Gastrocnemius medialis (tissue), 4 donors: ENCODE results near the gene SMIM33. TPM values are rescaled to one million over a fixed set of nuclear protein-coding genes. Genes with fewer than 3 reads are reported as not detected.
"Not testable (repeated sequence)": the region's sequence is repeated elsewhere in the genome, so short reads cannot be mapped to it uniquely, and the experiment has no call there.

Experiments
- ATAC-seq, 2 donors: fragments of 150-250 bp; one replicate each; pipeline ENCODE4 v1.9.1; 2016
- DNase-seq, 2 donors: peaks; one replicate each; pipeline ENCODE4 v3.0.0-alpha.2; 2019
- H3K27ac ChIP-seq, 4 donors: fragments of 200-600 bp; sonication (generic); 1 replicate in 1 of 4; 2 replicates in 3 of 4; pipeline ENCODE4 v1.5.1; 2016 to 2018; ENCODE audit warnings: mild to moderate bottlenecking in 2 of 4, moderate library complexity in 1 of 4
- H3K27me3 ChIP-seq, 3 donors: fragments of 200-600 bp; sonication (generic) in 2 of 3; 1 replicate in 1 of 3; 2 replicates in 2 of 3; pipeline versions ENCODE4 v1.5.1 to v1.6.0; 2016 to 2019; ENCODE audit warnings: mild to moderate bottlenecking in 1 of 3, moderate library complexity in 1 of 3
- H3K36me3 ChIP-seq, 2 donors: fragments of 200-600 bp; sonication (generic) in 1 of 2; one replicate each; pipeline ENCODE4 v1.5.1; 2017 to 2018
- H3K4me1 ChIP-seq, 2 donors: fragments of 200-600 bp; sonication (generic) in 1 of 2; one replicate each; pipeline ENCODE4 v1.5.1; 2016 to 2017; ENCODE audit warnings: mild to moderate bottlenecking in 2 of 2
- H3K4me3 ChIP-seq, 4 donors: fragments of 200-600 bp; sonication (generic) in 3 of 4; 1 replicate in 1 of 4; 2 replicates in 3 of 4; pipeline ENCODE4 v1.5.1; 2016 to 2019; ENCODE audit warnings: mild to moderate bottlenecking in 2 of 4
- H3K9me3 ChIP-seq, 3 donors: fragments of 200-600 bp; sonication (generic) in 2 of 3; 1 replicate in 1 of 3; 2 replicates in 2 of 3; pipeline ENCODE4 v1.5.1; 2016 to 2019
- CTCF ChIP-seq, 5 experiments: fragments of 450-650 bp in 3 of 5; fragments of 200-600 bp in 2 of 5; sonication (generic) in 2 of 5; IDR thresholded peaks in 4 of 5; conservative IDR thresholded peaks in 1 of 5; 1 replicate in 4 of 5; 2 replicates in 1 of 5; pipeline ENCODE4 v1.5.1; 2016 to 2019; ENCODE audit warnings: antibody characterized with exemption in 5 of 5, mild to moderate bottlenecking in 3 of 5, moderate library complexity in 3 of 5
- POLR2A ChIP-seq, 2 donors: fragments of 450-650 bp; IDR thresholded peaks; one replicate each; pipeline ENCODE4 v1.6.1; 2017; ENCODE audit warnings: antibody characterized with exemption in 2 of 2, mild to moderate bottlenecking in 2 of 2, moderate library complexity in 2 of 2
- in situ Hi-C, 4 donors: fragments of 200-750 bp; cut with MboI; loops; one replicate each; pipeline versions ENCODE4 v1.15.0 to v1.8.0; 2017; ENCODE audit warnings: low sequenced_read_pairs in 4 of 4
- intact Hi-C: fragments of 100-400 bp; cut with DNase I; formaldehyde crosslinking; loops from one replicate; pipeline ENCODE4 v1.15.1; 2023; ENCODE audit warnings: low total_unique reads
- total RNA-seq, 4 donors: library from RNA; depleted of rRNA; stranded (reverse); fragments of >200 nt; gene quantifications; one replicate each; pipeline versions ENCODE4 v1.1.0 to v1.2.3, GENCODE V29; 2016

SMIM33 gene
- total RNA-seq, 4 donors from 2014 or later, result not detected

GRCh38 chr5:139494256-139494655 is 23.5 kb downstream of the SMIM33 start:
- ATAC-seq, result no peak
- Histone ChIP-seq H3K36me3 (no peaks in the 10 kb centered on the region), H3K27ac (no peak overlapping the region), H3K9me3 (no peaks in the 10 kb centered on the region), H3K4me3 (no peak overlapping the region), H3K4me1 (peaks cover 0 to 7% of the 10 kb centered on the region in 2 donors), H3K27me3 (no peaks in the 10 kb centered on the region)
- in situ Hi-C loops, result no loop called here
- intact Hi-C loops, result no loop called here
- no peak for DNase-seq
- TF ChIP-seq POLR2A (IDR thresholded peaks at IDR 0.05) (no peak), CTCF (IDR thresholded peaks at IDR 0.05 in 4 of 5, conservative IDR thresholded peaks at IDR 0.05 in 1 of 5) (no peak)

- Histone ChIP-seq H3K27ac (no peak overlapping the region), H3K4me1 (peaks cover 0 to 7% of the 10 kb centered on the region in 2 donors), H3K27me3 (no peaks in the 10 kb centered on the region), H3K9me3 (no peaks in the 10 kb centered on the region), H3K36me3 (no peaks in the 10 kb centered on the region), H3K4me3 (no peak overlapping the region)
- intact Hi-C loops, result no loop called here
- TF ChIP-seq POLR2A (IDR thresholded peaks at IDR 0.05) (no peak), CTCF (IDR thresholded peaks at IDR 0.05 in 4 of 5, conservative IDR thresholded peaks at IDR 0.05 in 1 of 5) (no peak)
- ATAC-seq (no peak), DNase-seq (no peak)
- in situ Hi-C loops, result no loop called here
These were observed 24.0 kb downstream of the SMIM33 start for GRCh38 chr5:139494832-139495231.

- peaks cover 0 to 7% of the 10 kb centered on the region in 2 donors for H3K4me1 ChIP-seq
- no peaks in the 10 kb centered on the region for H3K27me3 ChIP-seq
- no peaks in the 10 kb centered on the region for H3K9me3 ChIP-seq
- no peaks in the 10 kb centered on the region for H3K36me3 ChIP-seq
- DNase-seq, result no peak
- in situ Hi-C loops (no loop called here), intact Hi-C loops (no loop called here)
- H3K4me3 ChIP-seq, result no peak overlapping the region
- peak in 1 of 2 donors; percentile 33 for ATAC-seq
- no peak for TF ChIP-seq CTCF (IDR thresholded peaks at IDR 0.05 in 4 of 5, conservative IDR thresholded peaks at IDR 0.05 in 1 of 5)
- no peak for TF ChIP-seq POLR2A (IDR thresholded peaks at IDR 0.05)
- H3K27ac ChIP-seq, result peak overlapping the region in 3 of 4 donors; percentile 24 to 59 (median 38)
These were observed 25.0 kb downstream of the SMIM33 start for GRCh38 chr5:139495638-139496435.

- no peak for DNase-seq
- ATAC-seq, result no peak
- in situ Hi-C loops, result no loop called here
- intact Hi-C loops, result no loop called here
- H3K4me3 ChIP-seq, result no peak overlapping the region
- peaks cover 0 to 4% of the 10 kb centered on the region in 2 donors for H3K4me1 ChIP-seq
- no peaks in the 10 kb centered on the region for H3K27me3 ChIP-seq
- TF ChIP-seq CTCF (IDR thresholded peaks at IDR 0.05 in 4 of 5, conservative IDR thresholded peaks at IDR 0.05 in 1 of 5) (no peak), POLR2A (IDR thresholded peaks at IDR 0.05) (no peak)
- no peak overlapping the region for H3K27ac ChIP-seq
- H3K36me3 ChIP-seq, result no peaks in the 10 kb centered on the region
- no peaks in the 10 kb centered on the region for H3K9me3 ChIP-seq
These were observed 30.6 kb downstream of the SMIM33 start for GRCh38 chr5:139501381-139501780.

GRCh38 chr5:139503036-139503817 is 32.4 kb downstream of the SMIM33 start:
- H3K36me3 ChIP-seq, H3K27me3 ChIP-seq, intact Hi-C loops, H3K4me3 ChIP-seq, H3K4me1 ChIP-seq, H3K27ac ChIP-seq, in situ Hi-C loops, DNase-seq, ATAC-seq, H3K9me3 ChIP-seq: not testable (repeated sequence)

GRCh38 chr5:139503879-139504278 is 33.1 kb downstream of the SMIM33 start:
- DNase-seq, H3K4me3 ChIP-seq, H3K4me1 ChIP-seq, H3K36me3 ChIP-seq, H3K9me3 ChIP-seq, ATAC-seq, in situ Hi-C loops, H3K27me3 ChIP-seq, intact Hi-C loops, H3K27ac ChIP-seq: not testable (repeated sequence)

- H3K4me1 ChIP-seq, H3K27ac ChIP-seq, H3K9me3 ChIP-seq, H3K4me3 ChIP-seq, DNase-seq, H3K36me3 ChIP-seq, ATAC-seq, in situ Hi-C loops, intact Hi-C loops, H3K27me3 ChIP-seq: not testable (repeated sequence)
These were observed 33.9 kb downstream of the SMIM33 start for GRCh38 chr5:139504722-139505121.
